GM19043 (cell line): ENCODE data around the gene ABTB2.
"Not testable (repeated sequence)": the region's sequence is repeated elsewhere in the genome, so short reads cannot be mapped to it uniquely, and the experiment has no call there.

Experiments used
- ATAC-seq: cut with Tn5 transposase; IDR thresholded peaks from one replicate; pipeline ENCODE4 v1.9.1; 2021; ENCODE audit warnings: low read depth; ENCODE audit not compliant: unreplicated experiment

The ABTB2 gene

DNA sequence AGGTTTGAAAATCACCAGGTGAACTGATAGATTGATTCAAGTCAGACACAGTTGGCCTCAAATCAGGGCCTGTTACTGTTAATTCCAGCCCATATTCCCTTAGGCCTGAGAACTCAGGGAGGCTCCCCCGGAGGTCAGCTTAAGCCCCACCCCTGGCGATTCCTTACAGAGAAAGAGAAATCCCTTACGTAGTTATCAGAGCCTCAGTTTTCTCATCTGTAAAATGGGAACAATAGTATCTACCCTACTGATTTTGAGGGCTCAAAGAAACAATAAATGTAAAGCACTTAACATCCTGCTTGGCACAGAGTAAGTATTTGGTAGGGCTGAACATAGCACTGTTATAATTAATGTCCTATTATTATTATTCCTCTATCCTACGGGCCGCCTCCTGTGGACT is 158.3 kb downstream of the ABTB2 start:
- no peak for ATAC-seq

DNA sequence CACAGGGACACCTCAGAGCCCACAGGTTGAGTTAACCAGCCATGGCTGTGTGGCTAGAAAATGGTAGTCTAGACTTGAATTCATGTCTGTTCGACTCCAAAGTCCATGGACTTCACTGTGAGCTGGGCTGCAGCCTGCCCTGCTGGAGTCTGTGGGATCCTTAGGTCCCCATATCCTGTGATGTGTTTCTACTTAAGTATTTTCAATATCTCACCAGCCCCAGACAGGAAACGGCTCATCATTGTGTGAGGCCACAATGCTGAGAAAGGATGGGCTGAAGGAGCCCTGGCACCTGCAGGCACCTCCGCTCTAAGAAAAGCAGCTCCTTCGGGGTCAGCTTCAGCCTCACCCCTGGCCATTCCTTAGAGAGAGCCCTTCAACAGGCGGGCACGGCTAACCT is 159.3 kb downstream of the ABTB2 start:
- no peak for ATAC-seq

DNA sequence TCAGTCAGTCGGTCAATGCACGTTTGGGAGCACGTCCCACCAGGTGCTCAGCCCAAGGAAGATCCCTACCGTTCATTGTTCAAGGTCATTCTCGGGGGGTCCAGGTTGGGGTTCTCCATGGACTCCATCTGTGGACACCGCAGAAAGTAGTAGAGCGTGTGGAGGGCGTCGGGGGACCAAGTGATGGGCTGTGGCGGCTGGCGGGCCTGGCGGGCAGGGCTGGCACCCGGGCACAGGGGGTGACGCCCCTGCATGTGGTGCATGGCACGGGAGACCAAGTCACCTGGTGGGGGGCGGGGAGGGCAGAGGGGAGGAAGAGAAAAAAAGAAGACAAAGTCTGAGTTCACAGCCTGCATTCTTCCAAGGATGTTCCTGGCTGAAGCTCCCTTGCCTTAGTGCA is 160.6 kb downstream of the ABTB2 start:
- ATAC-seq, result no peak

DNA sequence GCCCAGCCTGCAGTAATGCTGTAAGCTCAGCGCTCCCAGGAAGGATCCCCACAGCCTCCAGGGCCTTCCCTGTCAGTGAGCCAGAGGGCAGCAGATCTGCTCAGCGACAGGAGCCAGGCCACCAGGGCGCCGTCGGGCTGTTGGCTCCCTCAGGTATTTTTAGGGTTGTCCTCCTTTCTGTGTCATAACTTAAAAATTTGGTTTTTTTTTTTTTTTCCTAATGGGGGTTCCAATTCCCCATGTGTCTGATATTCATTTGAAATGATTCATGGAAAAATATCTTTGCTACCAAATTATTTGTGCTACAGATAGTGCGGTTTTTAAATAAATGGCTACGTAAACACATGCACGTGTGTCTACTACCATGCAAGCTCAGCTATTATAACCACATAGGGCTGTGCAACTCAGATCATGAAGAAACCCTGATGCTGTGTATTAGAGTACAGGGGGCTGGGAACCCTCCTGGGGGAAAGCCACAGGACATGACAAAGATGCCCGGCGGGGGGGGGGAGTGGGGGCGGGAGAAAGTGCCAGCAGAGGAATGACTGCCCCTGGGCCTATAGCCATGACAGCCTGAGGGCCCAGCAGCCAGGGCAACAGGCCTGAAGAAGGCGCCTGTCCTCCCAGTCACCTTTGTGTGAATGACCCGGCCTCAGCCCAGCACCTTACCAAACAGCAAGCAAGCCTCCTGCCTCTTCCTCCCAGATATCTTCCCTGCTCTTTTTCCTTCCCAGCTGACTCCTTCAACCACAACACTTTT is 163.1 kb downstream of the ABTB2 start:
- ATAC-seq, result no peak

DNA sequence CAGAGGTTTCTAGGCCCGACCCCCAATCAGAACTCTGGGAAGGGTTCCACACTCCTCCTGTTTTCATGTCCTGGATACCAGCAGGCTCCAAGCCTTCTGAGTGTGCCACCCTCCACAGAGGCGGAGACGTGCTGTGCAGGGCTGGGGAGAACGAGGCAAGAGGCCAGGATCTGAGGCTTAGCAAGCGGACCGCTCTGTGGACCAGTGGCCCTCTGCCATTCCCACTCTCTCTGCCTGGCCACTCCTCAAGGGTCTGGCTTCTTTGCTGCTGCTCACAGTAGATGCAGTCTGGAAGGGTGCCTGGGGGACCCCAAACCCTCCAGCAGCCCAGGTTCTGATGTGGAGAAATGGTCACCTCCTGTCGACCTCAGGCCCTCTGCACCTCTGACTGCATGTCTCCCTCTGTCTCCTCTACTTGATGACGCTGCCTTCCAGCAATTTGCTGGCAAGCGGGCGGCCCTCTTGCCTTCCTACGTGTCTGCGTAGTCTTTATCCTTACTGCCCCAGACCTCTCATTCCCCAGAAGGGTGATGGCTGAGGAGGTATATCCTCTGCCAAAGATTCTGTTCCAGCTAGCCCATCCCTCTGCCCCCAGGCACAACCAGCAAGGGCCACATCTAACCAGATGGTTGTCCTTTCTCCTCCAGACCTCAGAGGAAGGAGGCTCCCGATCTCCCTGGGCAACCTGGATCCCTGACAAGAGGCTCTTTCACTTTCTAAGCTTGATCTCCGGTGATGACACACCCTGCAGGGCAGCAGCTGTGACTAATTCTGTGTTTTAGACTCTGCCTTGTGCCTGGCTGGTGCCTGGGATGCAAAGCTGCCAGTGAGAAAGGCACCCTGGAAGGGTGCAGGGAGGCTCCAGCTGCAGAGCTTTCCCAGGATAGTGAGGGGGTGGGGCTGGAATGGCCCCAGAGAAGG is 165.1 kb downstream of the ABTB2 start:
- ATAC-seq, result no peak

DNA sequence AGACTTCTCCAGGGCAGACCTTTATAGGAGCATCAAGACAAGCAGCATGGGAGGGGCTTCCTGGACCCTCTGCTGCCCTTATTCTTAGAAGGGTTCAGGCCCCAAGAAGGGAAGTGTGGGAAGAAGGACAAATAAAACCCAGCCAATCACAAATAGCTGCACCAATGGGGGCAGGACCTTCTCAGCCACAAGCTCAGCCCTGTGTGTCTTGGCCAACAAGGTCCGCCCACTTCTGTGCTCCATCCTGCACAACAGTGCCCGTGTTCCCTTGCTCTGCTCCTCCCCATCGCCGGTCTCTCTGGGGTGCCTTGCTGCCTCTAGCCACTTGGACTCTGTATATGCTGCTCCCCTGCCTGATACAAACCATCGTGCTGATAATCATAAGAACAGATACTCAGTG is 166.2 kb downstream of the ABTB2 start:
- ATAC-seq, result no peak

DNA sequence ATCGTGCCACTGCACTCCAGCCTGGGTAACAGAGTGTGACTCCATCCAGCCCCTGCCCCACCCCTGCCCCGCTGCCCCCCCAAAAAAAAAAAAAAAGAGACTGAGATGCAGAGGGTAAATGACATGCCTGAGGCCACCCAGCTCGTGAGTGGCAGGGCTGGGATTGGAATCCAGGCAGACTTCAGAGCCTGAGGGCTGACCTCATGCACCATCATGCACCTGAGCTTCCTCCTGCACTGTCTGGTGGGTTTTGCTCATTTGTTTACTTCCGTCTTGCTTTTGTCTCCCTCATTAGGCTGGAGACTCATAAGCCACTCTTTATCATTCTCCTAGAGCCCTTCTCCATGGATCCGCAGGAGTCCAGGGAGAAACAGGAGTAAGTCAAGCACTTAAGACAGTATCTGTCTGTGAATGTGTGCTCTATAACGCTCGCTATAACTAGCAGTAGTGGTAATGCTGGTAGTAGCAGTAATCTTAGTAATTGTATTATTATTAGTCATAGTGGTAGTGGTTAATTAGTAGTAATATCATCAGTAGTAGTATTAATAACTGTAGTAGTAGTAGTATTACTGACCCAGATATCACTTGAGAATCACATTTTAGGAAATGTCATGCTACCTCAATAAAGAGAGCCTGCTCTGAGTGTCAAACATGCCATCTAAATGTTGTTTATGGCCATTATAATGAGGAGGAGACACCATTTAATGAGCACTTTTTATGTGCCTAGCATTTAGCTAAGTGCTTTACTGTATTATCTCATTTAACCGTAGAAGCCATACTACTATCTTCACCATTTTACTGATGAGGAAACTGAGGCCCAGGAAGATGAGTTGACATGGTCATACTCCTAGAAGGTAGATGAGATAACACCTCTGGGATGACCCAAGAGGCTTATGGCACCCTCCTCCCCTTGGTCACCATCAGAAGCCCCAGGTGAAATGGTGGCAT is 167.3 kb downstream of the ABTB2 start:
- no peak for ATAC-seq

DNA sequence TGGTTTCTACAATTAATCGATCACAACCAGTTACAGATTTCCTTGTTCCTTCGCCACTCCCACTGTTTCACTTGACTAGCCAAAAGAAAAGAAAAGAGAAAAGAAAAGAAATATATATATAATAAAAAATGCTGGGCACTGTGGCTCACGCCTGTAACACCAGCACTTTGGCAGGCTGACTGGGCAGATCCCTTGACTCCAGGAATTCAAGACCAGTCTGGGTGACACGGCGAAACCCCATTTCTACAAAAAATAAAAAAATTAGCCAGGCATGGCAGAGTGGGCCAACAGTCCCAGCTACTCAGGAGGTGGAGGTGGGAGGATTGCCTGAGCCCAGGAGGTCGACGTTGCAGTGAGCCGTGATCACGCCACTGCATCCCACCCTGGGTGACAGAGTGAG is 168.6 kb downstream of the ABTB2 start:
- no peak for ATAC-seq

DNA sequence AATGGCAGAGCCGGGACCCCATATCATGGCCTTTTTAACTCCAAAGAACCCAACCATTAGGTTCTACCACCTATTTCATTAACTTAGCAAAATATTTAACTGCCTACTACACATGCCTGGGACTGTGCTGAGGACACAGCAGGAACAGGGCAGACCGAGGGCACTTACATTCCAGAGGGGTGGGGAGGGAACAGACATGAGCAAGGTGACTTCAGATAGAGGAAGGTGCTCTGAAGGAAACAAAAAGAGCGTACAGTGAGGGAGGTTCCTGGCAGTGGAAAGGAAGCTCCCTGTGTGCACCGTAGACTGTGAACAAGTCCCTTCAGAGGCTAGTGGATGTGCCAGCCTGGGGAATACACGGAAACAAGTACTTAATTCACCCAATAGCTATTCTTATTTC is 169.6 kb downstream of the ABTB2 start:
- ATAC-seq, result no peak

DNA sequence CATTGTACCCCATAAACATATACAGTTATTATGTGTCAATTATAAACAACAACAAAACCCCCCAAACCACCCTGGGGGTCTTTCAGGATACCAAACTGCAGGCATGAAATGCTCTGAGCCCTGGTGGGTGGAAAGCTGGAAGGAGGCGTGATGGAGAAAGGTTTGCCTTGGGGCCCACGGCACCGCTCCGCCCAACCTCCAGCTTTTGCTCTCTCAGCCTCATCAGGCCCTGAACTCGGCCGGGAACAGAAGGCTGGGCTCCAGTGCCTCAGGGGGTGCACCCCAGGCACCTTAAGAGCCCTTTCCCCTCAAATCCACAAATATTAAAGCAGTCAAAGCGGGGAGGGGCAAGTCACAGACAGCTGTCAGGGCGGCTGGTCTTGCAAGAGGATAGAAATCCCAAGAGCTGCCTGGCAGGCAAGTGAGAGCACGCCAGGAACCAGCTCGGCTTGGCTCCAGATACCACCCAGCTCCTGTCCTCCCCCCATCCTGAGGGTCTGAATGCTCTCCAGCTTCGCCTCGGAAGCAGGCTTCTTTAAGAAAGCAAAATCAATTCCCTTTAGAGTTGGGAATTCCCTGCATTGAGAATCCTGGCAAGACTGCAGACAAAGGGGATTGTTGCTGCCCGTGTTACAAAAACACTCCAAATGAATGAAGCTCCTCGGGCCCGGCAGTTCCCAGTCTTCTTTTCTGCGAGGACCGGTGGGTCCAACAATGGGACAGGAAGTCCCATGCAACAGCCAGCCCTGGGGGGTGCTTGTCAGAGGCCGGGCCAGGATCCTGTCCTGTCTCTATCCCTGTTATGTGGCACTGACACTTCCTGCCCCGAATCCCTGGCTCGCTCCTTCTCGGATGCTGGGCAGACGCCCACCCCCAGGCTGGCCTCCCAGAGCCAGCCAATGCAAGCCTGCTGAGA is 171.6 kb downstream of the ABTB2 start:
- ATAC-seq, result no peak

DNA sequence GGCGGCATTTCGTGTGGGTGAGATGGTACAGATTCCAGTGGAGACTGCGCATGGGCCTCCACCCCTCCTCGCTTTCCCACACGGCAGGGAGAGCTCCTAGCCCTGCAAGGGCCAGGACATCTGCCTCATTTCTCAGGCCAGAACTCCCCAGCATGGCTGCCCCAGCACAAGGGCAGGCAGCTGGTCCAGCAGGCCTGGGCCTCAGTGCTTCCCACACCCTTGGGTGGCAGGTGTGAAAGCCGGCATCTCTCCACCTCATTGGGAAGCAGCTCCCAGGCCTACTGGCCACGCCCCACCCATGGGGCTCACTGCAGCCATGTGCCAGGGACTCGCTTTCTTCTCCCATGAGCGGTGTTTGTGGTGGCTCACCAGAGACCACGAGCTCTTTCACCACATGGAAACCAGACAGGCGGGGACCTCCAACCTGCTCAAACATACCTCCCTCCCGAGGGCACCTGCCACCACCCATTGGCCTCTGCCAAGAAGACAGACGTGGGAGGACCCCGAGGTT is 173.2 kb downstream of the ABTB2 start:
- no peak for ATAC-seq

DNA sequence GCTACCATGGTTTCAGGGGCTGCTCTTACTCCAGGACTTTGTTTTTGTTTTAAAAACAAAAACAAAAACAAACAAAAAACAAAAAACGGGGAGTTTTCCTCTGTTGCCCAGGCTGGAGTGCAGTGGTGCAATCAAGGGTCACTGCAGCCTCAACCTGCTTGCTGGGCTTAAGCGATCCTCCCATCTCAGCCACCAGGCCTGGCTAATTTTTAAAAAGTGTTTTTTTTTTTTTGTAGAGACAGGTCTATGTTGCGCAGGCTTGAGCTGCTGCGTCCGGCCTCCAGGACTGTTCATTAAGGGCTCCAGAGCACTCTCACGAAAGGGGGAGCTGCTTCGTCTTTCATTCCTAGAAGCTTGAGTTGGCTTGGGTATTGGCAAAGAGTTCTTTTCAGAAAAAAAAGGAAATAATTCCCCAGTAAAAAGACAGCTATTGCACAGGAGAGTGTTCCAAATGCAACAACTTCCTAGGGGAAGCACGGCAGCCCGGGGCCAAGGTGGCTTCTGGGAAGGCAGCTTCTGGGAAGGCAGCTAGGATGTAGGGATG is 173.9 kb downstream of the ABTB2 start:
- ATAC-seq, result no peak

DNA sequence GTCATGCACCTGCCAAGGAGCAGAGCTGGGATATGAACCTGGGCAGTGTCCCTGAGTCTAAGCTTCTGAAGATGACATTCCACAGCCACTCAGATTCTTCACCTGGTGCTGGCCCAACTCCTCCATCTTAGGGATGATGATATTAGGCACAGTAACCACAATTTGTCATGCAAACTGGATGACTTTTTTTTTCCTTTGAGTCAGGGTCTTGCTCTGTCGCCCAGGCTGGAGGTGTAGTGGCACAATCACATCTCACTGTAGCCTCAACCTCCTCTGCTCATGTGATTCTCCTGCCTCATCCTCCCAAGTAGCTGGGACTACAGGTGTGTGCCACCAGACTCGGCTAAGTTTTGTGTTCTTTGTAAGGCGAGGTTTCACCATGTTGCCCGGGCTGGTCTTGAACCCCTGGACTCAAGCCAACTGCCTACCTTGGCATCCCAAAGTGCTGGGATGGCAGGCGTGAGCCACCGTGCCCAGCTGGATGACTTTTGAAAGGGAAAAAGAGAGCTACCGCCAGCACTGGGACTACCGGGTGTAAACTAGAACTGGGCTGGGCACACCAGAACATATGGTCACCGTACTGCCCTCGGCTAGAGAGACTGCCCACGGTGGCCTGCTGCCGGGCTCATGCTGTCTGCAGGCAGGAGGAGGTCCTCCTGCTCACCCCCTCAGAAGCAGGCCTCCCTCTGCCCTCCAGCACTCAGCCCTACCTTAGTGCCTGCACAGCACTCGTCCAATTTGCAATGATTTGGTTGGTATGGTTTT is 174.7 kb downstream of the ABTB2 start:
- ATAC-seq, result no peak

DNA sequence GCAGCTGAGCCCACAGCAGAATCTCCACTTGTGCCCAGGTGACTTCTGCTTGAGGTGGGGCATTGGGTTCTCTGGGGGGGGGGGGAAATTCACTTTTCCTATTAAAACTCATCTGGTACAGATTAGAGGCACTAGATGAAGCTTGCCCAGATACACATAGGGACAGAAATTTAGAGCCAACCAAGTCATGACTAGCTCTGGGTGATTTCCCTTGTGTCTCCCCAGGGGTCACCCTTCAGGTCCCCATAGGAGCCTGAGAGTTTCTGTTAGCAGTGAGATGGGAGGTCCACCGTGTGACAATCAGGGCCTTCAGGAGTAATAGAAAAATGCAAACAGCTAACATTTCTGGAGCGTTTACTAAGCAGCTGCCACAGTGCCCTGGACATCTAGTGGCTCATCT is 175.4 kb downstream of the ABTB2 start:
- ATAC-seq, result no peak

DNA sequence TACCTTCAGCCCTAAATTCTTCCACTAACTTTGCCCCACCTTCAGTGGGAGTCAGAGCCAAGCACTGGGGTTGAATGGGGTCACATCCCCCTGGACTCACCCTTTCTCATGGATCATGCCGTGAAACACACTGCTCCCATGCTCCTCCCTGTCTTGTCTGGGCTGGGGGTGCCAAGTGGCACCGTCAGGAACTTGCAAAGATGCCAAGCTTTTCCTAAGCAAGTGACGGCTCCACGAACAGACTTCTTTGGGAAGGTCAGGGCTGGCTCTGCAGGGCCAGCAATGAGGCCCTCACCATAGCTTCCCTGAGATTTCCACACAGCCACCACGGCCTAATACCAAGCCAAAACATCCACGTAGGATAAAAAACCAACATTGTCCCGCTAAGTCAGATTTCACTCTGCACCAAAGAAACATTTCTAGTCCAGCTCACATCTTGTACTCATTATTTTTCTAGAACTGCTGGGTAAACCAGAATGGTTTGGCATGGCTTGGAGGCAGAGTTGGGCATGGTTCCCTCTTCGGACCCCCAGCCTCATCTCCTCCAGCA is 175.9 kb downstream of the ABTB2 start:
- ATAC-seq, result no peak

DNA sequence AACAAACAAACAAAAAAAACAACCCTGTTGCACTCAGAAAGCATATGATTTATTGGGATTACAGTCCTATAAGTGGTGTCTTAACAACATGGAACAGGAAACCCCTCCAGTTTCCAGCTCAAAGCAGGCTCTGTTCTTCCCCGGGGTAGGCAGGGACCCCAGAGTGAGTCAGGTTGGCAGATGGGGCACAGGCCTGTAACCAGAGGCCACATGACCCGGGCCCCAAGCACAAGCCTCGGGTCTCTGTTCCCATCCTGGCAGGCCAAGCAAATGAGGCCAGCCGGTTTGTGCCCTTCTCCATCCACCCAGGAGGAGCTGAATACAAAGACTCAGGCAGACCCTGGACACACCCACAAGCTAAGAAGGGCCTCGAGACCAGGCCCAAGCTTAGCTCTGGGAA is 176.6 kb downstream of the ABTB2 start:
- ATAC-seq, result no peak

DNA sequence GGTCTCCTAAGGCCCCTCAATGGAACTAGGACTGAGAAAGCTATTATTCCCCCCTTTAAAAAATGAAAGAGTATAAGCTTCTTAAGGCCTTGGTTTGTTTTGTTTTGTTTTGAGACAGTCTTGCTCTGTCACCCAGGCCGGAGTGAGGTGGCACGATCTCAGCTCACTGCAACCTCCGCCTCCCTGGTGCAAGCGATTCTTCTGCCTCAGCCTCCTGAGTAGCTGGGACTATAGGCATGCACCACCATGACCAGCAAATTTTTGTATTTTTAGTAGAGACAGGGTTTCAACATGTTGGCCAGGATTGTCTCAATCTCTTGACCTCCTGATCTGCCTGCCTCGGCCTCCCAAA is 177.0 kb downstream of the ABTB2 start:
- ATAC-seq, result not testable (repeated sequence)

DNA sequence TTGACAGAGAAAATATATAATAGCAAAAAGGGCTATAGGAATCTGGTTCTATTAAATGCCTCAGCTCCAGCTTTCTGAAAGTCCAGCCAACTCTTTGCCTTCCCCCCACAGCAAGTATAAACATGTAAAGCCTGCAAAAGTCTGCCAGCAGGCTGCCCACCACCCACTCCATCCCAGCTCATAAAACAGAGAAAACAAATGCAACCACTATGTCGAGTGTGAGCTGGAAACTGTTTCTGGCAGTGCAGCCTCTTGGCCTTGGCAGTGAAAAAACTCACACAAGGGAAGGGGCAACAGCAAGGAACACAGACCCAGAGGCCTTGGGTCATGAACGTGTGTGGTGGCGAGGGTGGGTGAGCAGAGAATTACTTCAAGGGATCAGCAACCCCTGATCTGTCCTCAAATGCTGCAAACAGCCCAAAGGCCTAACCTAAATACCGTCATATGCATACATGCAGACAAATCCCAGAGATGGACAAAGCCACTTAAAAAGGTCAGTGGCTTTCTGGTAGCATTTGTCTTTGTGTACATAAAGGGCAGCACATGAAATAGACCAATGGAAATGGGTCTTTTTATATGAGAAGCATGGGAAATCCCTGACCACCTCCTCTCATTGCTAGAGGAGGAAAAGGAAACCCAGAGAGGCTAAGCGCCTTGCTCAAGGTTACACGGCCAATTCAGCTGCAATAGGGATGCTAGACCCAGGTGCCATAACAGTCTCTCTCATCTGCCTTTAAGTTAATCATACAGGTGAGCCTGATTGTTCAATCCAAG is 177.6 kb downstream of the ABTB2 start:
- no peak for ATAC-seq
